Stimulated activated CD4-positive, alpha-beta T cell treated with anti-CD3 and anti-CD28 coated beads, Interleukin-1b, Interleukin-23, amount 100 ng/mL, for 48 hours (primary cell): ENCODE results near the gene ACIN1.
"Not testable (repeated sequence)": the region's sequence is repeated elsewhere in the genome, so short reads cannot be mapped to it uniquely, and the experiment has no call there.

ENCODE experiments used
- DNase-seq: peaks from one replicate; pipeline ENCODE4 v3.0.0-alpha.2; 2020

ACIN1 gene

GRCh38 chr14:23040100-23040499 lies 54.8 kb downstream of the ACIN1 start:
- DNase-seq, result no peak

GRCh38 chr14:23035303-23036144 lies 59.4 kb downstream of the ACIN1 start:
- no peak for DNase-seq

GRCh38 chr14:23034498-23035302 lies 60.2 kb downstream of the ACIN1 start, which contains the start of gene PSMB5:
TSS of gene PSMB5 (minus strand) at chr14:23034900. CDS start at chr14:23034881, 19 bp downstream.
- DNase-seq, result peak; percentile 91

- DNase-seq, result no peak
These were observed 61.0 kb downstream of the ACIN1 start for GRCh38 chr14:23033801-23034497.

DNA sequence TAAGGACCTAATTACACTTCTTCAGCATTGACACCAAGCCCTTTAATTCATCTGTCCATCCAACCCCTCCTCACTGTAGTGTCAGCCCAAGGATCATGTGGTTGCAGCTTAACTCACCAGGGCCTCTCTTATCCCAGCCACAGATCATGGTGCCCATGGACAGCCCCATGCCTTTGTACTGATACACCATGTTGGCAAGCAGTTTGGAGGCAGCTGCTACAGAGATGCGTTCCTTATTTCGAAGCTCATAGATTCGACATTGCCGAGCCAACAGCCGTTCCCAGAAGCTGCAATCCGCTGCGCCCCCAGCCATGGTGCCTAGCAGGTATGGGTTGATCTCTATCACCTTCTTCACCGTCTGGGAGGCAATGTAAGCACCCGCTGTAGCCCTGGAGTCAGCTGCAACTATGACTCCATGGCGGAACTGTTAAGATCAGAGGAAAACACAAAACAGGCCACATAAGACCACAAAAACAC lies 61.6 kb downstream of the ACIN1 start:
- no peak for DNase-seq

GRCh38 chr14:23030936-23031335 lies 64.0 kb downstream of the ACIN1 start:
- no peak for DNase-seq

GRCh38 chr14:23028799-23029198 lies 66.1 kb downstream of the ACIN1 start:
- peak; percentile 23 for DNase-seq

GRCh38 chr14:23025151-23025814 lies 69.7 kb downstream of the ACIN1 start:
- DNase-seq, result peak; percentile 31

- no peak for DNase-seq
These were observed 70.3 kb downstream of the ACIN1 start for GRCh38 chr14:23024612-23025075.

- no peak for DNase-seq
These were observed 71.2 kb downstream of the ACIN1 start for GRCh38 chr14:23023795-23024152.

GRCh38 chr14:23023022-23023794 lies 71.7 kb downstream of the ACIN1 start:
- DNase-seq, result no peak

DNA sequence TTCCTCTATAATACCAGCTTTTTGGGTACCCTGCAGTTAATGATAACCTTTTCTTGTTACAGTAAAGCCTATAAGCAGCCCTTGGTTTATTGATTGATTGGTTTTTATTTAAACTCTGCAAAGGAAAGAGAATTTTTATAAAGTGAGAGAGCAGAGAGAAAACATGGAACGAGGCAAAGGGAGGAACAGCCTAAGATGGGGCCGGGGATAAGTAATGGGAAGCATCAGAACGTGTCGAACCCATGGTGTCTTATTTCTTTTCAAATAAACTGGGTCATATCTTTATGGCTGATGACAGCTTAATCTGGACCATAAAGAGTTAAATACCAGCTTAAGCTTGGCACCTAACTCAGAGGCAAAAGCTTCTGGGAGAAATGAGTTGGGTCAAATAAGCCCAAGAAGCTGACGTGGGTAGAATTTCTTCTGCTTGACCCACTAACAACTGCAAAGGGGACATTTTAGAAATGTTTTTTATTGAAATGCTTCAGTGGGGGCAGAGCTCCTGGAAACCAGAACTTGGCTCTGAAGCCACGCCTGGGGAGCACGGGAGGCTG lies 73.0 kb downstream of the ACIN1 start:
- DNase-seq, result no peak

DNA sequence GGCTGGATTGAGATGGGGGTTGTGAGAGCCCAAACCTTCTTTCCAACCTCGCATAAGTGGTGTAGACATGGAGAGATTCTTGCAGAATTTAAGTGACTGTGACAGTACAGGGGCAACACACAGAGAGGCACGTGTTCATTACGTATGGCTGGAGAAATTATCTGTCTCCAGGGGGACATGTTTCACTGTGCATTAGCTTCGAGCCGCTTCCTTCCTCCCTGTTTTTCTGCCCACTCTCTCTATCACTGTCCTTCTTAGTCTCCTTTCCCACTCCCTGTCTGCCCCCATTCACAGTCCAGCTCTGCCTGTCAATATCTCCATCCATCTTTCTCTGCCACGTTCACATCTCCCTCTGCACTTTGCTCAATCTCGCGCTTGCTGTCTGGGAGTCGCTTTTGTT lies 73.5 kb downstream of the ACIN1 start:
- no peak for DNase-seq

GRCh38 chr14:23020143-23021128 lies 74.5 kb downstream of the ACIN1 start:
- DNase-seq, result no peak

DNA sequence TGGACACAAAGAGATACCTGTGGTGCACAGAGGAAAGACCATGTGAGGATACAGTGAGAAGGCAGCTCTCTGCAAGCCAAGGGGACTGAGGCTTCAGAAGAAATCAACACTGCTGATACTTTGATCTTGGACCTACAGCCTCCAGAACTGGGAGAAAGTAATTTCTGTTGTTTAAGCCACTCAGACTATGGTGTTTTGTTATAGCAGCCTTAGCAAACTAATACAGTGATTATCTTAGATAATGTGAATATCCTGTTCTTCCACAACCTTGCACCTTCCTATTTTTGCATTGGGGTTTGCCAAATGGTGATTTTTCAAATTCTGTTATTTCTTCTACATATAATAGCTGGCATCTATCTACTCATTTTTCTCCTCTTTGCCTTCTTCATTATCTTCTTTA lies 76.8 kb downstream of the ACIN1 start:
- DNase-seq, result no peak

DNA sequence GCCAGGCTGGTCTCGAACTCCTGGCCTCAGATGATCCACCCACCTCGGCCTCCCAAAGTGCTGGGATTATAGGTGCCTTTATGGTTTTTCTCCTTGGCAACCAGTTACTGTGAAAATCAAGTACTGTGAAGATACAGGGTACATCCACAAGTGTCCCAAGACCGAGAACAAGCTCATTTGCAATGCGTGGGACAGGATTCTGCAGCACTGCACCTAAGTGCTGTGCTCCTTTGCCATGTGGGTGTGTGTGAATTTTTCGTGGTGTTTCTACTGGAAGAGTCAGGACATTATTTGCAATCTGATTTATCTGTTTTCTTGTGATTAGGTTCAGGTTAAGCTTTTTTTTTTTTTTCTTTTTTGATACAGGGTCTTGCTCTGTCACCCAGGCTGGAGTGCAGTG lies 77.8 kb downstream of the ACIN1 start:
- DNase-seq, result no peak

DNA sequence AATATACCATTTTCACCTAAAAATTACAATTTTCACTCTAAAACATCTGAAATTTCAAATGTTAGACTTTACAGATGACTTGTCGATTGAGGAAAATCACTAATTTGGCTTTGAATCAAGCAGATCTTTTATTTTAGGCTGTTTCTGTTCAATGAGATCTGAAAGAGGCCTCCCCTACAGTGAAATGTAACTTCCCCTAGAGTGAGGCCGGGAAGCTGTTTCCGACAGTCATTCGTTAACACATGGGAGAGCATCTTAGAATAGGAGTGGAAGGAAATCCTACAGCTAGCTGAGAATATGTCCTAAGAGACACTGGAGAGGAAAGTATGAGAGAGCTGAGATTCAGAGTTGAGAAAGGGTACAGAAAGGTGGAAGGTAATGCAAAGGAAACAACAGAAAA lies 79.3 kb downstream of the ACIN1 start:
- no peak for DNase-seq

- DNase-seq, result not testable (repeated sequence)
These were observed 81.2 kb downstream of the ACIN1 start for GRCh38 chr14:23013749-23014054.

DNA sequence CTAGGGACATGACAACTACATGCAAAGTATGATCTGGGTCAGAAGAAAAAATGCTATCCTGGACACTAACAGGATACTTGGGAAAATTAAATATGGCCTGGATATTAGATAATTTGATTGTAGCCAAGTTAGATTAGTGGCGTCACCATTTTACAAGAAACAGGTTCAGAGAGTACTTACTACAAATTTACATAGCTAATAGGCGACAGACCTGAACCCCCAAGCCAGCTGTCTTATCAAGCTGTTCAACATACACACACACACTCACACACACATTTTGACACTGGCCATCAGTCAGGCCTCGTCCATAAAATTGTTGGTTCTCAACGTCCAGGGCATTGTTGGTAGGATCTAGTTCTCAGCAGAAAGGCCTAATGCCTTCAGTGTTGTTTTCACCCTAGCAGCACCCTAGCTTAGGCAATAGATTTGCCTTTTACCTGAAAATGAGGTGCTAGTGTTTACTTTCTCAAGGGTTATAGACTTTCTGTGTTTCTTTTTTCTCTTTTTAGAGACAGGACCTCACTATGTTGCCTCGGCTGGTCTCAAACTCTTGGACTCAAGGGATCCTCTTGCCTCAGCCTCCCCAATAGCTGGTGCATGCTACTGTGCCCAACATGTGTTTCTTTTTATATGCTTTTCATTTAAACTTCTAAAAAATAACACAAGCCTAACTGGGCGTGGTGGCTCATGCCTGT lies 81.7 kb downstream of the ACIN1 start:
- no peak for DNase-seq
